CD14-positive monocyte (primary cell): ENCODE results near the gene OR6P1. TPM values are rescaled to one million over a fixed set of nuclear protein-coding genes. Genes with fewer than 3 reads are reported as not detected.

Experiments
- DNase-seq, 3 donors: peaks; one replicate each; pipeline ENCODE4 v3.0.0-alpha.2; 2011 to 2022
- H2AFZ ChIP-seq: 2 replicates; pipeline ENCODE4 v1.6.0; 2012; ENCODE audit warnings: mild to moderate bottlenecking, low read depth, low read length, inconsistent platforms; ENCODE audit not compliant: insufficient read depth, poor library complexity, severe bottlenecking
- H3K27ac ChIP-seq, 2 donors: 1 replicate in 1 of 2; 2 replicates in 1 of 2; pipeline ENCODE4 v1.5.1; 2012 to 2013; ENCODE audit warnings: low read length in 2 of 2, control low read depth in 1 of 2, inconsistent platforms in 1 of 2, low read depth in 1 of 2, mild to moderate bottlenecking in 1 of 2
- H3K27me3 ChIP-seq, 2 donors: one replicate each; pipeline versions ENCODE4 v1.6.0 to v1.6.1; 2011 to 2013; ENCODE audit warnings: low read length in 2 of 2; ENCODE audit not compliant: control insufficient read depth in 2 of 2, insufficient read depth in 2 of 2
- H3K36me3 ChIP-seq, 2 donors: replicated peaks in 1 of 2; 1 replicate in 1 of 2; 2 replicates in 1 of 2; pipeline versions ENCODE4 v1.5.1 to v1.6.1; 2012 to 2013; ENCODE audit warnings: low read length in 2 of 2, control low read depth in 1 of 2, inconsistent platforms in 1 of 2, mild to moderate bottlenecking in 1 of 2; ENCODE audit not compliant: insufficient read depth in 2 of 2, control insufficient read depth in 1 of 2
- H3K4me1 ChIP-seq, 2 donors: 1 replicate in 1 of 2; 2 replicates in 1 of 2; pipeline versions ENCODE4 v1.5.1 to v1.6.1; 2012 to 2013; ENCODE audit warnings: low read length in 2 of 2, control low read depth in 1 of 2, inconsistent platforms in 1 of 2, mild to moderate bottlenecking in 1 of 2, moderate library complexity in 1 of 2; ENCODE audit not compliant: insufficient read depth in 2 of 2, control insufficient read depth in 1 of 2
- H3K4me2 ChIP-seq: replicated peaks from 2 replicates; pipeline ENCODE3; 2012; ENCODE audit warnings: low read length, moderate library complexity, mild to moderate bottlenecking; ENCODE audit not compliant: poor library complexity, severe bottlenecking; ENCODE audit errors: extremely low read depth
- H3K4me3 ChIP-seq, 3 experiments: fragments of 200-600 bp in 1 of 3; sonication (generic) in 1 of 3; replicated peaks in 1 of 3; 1 replicate in 2 of 3; 2 replicates in 1 of 3; pipeline ENCODE4 v1.5.1; 2011 to 2013; ENCODE audit warnings: low read length in 3 of 3, mild to moderate bottlenecking in 3 of 3, control low read depth in 2 of 3, low read depth in 2 of 3, inconsistent platforms in 1 of 3, moderate library complexity in 1 of 3
- H3K79me2 ChIP-seq: 2 replicates; pipeline ENCODE4 v1.6.0; 2012; ENCODE audit warnings: mild to moderate bottlenecking, control low read depth, inconsistent platforms, low read length, moderate library complexity; ENCODE audit not compliant: insufficient read depth
- H3K9ac ChIP-seq: 2 replicates; pipeline ENCODE4 v1.6.0; 2017; ENCODE audit warnings: low read length, mild to moderate bottlenecking; ENCODE audit not compliant: insufficient read depth, poor library complexity, severe bottlenecking
- H3K9me3 ChIP-seq, 2 donors: replicated peaks in 1 of 2; 1 replicate in 1 of 2; 2 replicates in 1 of 2; pipeline versions ENCODE4 v1.5.1 to v1.6.1; 2012 to 2013; ENCODE audit warnings: low read length in 2 of 2, control low read depth in 1 of 2; ENCODE audit not compliant: control insufficient read depth in 1 of 2, insufficient read depth in 1 of 2
- H4K20me1 ChIP-seq: 2 replicates; pipeline ENCODE4 v1.6.0; 2012; ENCODE audit warnings: mild to moderate bottlenecking, low read length, control low read depth, moderate library complexity; ENCODE audit not compliant: insufficient read depth
- H3K27ac Mint-ChIP-seq, 7 donors: one replicate each; pipeline ENCODE4 v1.8.0; 2020; ENCODE audit warnings: mild to moderate bottlenecking in 7 of 7, mixed read lengths in 7 of 7, moderate library complexity in 6 of 7, inconsistent platforms in 2 of 7
- H3K27me3 Mint-ChIP-seq, 3 donors: one replicate each; pipeline ENCODE4 v1.8.0; 2021 to 2022; ENCODE audit warnings: low read depth in 3 of 3, mild to moderate bottlenecking in 3 of 3, mixed read lengths in 3 of 3, moderate library complexity in 3 of 3, inconsistent platforms in 1 of 3
- H3K36me3 Mint-ChIP-seq, 2 donors: one replicate each; pipeline ENCODE4 v1.8.0; 2020; ENCODE audit warnings: mixed read lengths in 2 of 2, inconsistent platforms in 1 of 2, mild to moderate bottlenecking in 1 of 2
- H3K4me1 Mint-ChIP-seq: one replicate; pipeline ENCODE4 v1.8.0; 2020; ENCODE audit warnings: mild to moderate bottlenecking, mixed read lengths
- H3K4me3 Mint-ChIP-seq, 2 donors: one replicate each; pipeline ENCODE4 v1.8.0; 2020; ENCODE audit warnings: mild to moderate bottlenecking in 2 of 2, mixed read lengths in 2 of 2, moderate library complexity in 1 of 2
- H3K9me3 Mint-ChIP-seq, 7 donors: one replicate each; pipeline ENCODE4 v1.8.0; 2020 to 2022; ENCODE audit warnings: mixed read lengths in 7 of 7, mild to moderate bottlenecking in 6 of 7, moderate library complexity in 6 of 7, inconsistent platforms in 2 of 7
- WGBS: methylation state at CpG from one replicate; pipeline ENCODE4 v1.1.5; 2013; ENCODE audit warnings: missing lambda C conversion rate; ENCODE audit not compliant: insufficient coverage; 5-methylcytosine and 5-hydroxymethylcytosine counted together
- intact Hi-C, 2 donors: fragments of 100-400 bp; cut with micrococcal nuclease; formaldehyde crosslinking; loops; one replicate each; pipeline versions ENCODE4 v1.15.0 to v1.15.1; 2023
- polyA plus RNA-seq, 3 donors: library from polyadenylated mRNA; depleted of rRNA in 1 of 3; unstranded in 2 of 3; stranded (reverse) in 1 of 3; fragments of 300-500 nt in 2 of 3; fragments of >200 nt in 1 of 3; fragmentation: Illumina TruSeq in 2 of 3; gene quantifications; 1 replicate in 2 of 3; 2 replicates in 1 of 3; pipeline ENCODE4 v1.2.3, GENCODE V29; 2012 to 2021
- TF ChIP-seq, protein P1 (sequence below): fragments of 200-600 bp; IDR thresholded peaks from one replicate; pipeline ENCODE4 v1.8.0; 2022; ENCODE audit warnings: antibody characterized with exemption, mild to moderate bottlenecking

The OR6P1 gene
- polyA plus RNA-seq, 3 donors: not detected

DNA sequence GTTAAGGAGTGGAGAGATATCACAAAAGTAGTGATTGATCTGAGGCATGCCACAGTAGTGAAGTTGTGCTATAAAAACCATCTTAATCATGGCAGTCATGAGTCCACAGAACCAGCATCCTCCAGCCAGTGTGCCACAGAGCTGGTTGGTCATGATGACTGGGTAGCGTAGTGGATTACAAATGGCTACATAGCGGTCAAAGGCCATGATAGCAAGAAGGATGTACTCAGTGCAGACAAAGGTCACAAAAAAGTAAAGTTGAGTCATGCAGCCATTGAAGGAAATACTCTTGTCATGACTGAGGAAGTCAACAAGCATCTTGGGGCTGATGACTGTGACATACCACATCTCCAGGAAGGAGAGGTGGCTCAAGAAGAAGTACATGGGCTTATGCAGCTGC is 22.8 kb downstream of the OR6P1 start:
- TF ChIP-seq, protein P1, sequence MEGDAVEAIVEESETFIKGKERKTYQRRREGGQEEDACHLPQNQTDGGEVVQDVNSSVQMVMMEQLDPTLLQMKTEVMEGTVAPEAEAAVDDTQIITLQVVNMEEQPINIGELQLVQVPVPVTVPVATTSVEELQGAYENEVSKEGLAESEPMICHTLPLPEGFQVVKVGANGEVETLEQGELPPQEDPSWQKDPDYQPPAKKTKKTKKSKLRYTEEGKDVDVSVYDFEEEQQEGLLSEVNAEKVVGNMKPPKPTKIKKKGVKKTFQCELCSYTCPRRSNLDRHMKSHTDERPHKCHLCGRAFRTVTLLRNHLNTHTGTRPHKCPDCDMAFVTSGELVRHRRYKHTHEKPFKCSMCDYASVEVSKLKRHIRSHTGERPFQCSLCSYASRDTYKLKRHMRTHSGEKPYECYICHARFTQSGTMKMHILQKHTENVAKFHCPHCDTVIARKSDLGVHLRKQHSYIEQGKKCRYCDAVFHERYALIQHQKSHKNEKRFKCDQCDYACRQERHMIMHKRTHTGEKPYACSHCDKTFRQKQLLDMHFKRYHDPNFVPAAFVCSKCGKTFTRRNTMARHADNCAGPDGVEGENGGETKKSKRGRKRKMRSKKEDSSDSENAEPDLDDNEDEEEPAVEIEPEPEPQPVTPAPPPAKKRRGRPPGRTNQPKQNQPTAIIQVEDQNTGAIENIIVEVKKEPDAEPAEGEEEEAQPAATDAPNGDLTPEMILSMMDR: no peak
- 96% methylated on average over 2 of the region's 2 CpGs for WGBS
- no peak overlapping the region for H3K4me2 ChIP-seq
- H3K4me3 ChIP-seq: no peak overlapping the region
- H3K27me3 ChIP-seq: no peaks in the 10 kb centered on the region
- H3K4me1 ChIP-seq: no peaks in the 10 kb centered on the region
- no peak overlapping the region for H3K4me3 Mint-ChIP-seq
- no peaks in the 10 kb centered on the region for H3K79me2 ChIP-seq
- no peak overlapping the region for H2AFZ ChIP-seq
- H3K36me3 Mint-ChIP-seq: no peaks in the 10 kb centered on the region
- peaks cover 0 to 5% (median 2%) of the 10 kb centered on the region in 7 donors for H3K9me3 Mint-ChIP-seq
- no peak overlapping the region for H3K9ac ChIP-seq
- H4K20me1 ChIP-seq: no peaks in the 10 kb centered on the region
- intact Hi-C loops: no loop called here
- no peak overlapping the region for H3K27ac ChIP-seq
- no peak overlapping the region for H3K27ac Mint-ChIP-seq
- DNase-seq: peak in 1 of 3 donors; percentile 2
- H3K36me3 ChIP-seq: no peaks in the 10 kb centered on the region
- no peaks in the 10 kb centered on the region for H3K27me3 Mint-ChIP-seq
- no peaks in the 10 kb centered on the region for H3K4me1 Mint-ChIP-seq
- no peaks in the 10 kb centered on the region for H3K9me3 ChIP-seq

DNA sequence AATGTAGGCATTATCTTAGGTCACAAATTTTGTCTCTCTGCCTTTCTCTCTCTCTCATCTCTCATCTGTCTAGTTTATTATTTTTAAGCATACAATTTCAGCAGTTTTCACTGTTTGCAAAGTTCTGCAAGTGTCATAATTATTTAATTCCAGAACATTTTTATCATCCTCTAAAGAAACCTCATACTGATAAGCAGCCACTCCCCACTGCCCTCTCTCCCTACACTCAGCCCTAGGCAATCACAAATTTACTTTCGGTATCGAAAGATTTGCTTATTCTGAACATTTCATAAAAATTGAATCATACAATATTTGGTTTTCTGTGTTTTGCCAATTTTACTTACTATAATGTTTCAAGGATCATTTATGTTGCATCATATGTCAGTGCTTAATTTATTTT is 32.8 kb downstream of the OR6P1 start:
- no peak for DNase-seq
- Mint-ChIP-seq H3K27ac (peak overlapping the region in 1 of 7 donors; percentile 1), H3K27me3 (peaks cover 0 to 3% (median 1%) of the 10 kb centered on the region in 3 donors), H3K36me3 (no peaks in the 10 kb centered on the region), H3K4me3 (no peak overlapping the region), H3K4me1 (no peaks in the 10 kb centered on the region), H3K9me3 (peaks cover 0 to 9% (median 2%) of the 10 kb centered on the region in 7 donors)
- TF ChIP-seq, protein P1: no peak
- H3K4me3 ChIP-seq: no peak overlapping the region
- no peak overlapping the region for H2AFZ ChIP-seq
- H3K4me1 ChIP-seq: no peaks in the 10 kb centered on the region
- WGBS: no CpG with 5 or more reads among the region's 2 CpGs
- no peak overlapping the region for H3K4me2 ChIP-seq
- H3K9me3 ChIP-seq: no peaks in the 10 kb centered on the region
- H3K36me3 ChIP-seq: no peaks in the 10 kb centered on the region
- intact Hi-C loops: no loop called here
- H3K27me3 ChIP-seq: no peaks in the 10 kb centered on the region
- H3K27ac ChIP-seq: no peak overlapping the region
- H3K9ac ChIP-seq: no peak overlapping the region
- H3K79me2 ChIP-seq: no peaks in the 10 kb centered on the region
- H4K20me1 ChIP-seq: no peaks in the 10 kb centered on the region
